Kidney epithelial cell (primary cell): ENCODE data around the gene PLIN1. TPM values are rescaled to one million over a fixed set of nuclear protein-coding genes. Genes with fewer than 3 reads are reported as not detected.

Experiments used
- DNase-seq: peaks from one replicate; pipeline ENCODE4 v3.0.0-alpha.2; 2010; ENCODE audit warnings: low read depth
- H3K27me3 ChIP-seq: 2 replicates; pipeline ENCODE4 v1.6.0; 2011; ENCODE audit warnings: low read length; ENCODE audit not compliant: control insufficient read depth, insufficient read depth
- H3K36me3 ChIP-seq: 2 replicates; pipeline ENCODE4 v1.5.1; 2011; ENCODE audit warnings: low read length; ENCODE audit not compliant: control insufficient read depth, insufficient read depth
- H3K4me3 ChIP-seq: 2 replicates; pipeline ENCODE4 v1.5.1; 2011; ENCODE audit warnings: low read depth, mild to moderate bottlenecking, control low read depth, low read length
- total RNA-seq: library from RNA; depleted of rRNA; stranded (reverse); fragments of >200 nt; gene quantifications from 2 replicates; pipeline ENCODE4 v1.2.3, GENCODE V29; 2015
- TF ChIP-seq, protein P1 (sequence below): IDR thresholded peaks from 2 replicates; pipeline ENCODE4 v1.5.1; 2011; ENCODE audit warnings: mild to moderate bottlenecking, moderate library complexity, low read length, control low read depth, inconsistent platforms; ENCODE audit not compliant: insufficient read depth, poor library complexity, severe bottlenecking

The PLIN1 gene, protein sequence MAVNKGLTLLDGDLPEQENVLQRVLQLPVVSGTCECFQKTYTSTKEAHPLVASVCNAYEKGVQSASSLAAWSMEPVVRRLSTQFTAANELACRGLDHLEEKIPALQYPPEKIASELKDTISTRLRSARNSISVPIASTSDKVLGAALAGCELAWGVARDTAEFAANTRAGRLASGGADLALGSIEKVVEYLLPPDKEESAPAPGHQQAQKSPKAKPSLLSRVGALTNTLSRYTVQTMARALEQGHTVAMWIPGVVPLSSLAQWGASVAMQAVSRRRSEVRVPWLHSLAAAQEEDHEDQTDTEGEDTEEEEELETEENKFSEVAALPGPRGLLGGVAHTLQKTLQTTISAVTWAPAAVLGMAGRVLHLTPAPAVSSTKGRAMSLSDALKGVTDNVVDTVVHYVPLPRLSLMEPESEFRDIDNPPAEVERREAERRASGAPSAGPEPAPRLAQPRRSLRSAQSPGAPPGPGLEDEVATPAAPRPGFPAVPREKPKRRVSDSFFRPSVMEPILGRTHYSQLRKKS
- 0.08 TPM in 1 of 2 replicates, not detected in the other for total RNA-seq

DNA sequence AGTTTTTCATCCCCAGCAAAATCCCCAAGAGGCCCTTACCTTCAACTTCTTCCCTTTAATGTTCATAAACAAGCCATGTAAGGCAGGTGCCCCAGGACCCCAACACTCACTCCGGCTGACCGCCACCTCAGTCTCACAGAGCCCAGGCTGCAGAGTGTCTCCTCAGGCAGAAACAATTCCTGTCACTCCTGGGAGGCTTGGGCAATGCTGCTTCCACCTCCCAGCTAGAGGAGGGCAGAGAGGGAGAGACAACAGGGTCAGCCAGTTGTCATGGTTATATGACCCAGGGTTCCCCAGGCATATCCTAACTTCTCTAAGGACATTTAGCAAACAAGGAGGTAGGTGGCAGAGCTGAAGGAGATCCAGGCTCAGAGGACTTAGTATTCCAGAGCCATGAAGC lies at the start of gene PLIN1:
Gene PLIN1, minus strand, starts transcription at position 156 of the 400 bp plus-strand sequence. CDS start 1,878 bp downstream, outside the sequence.
- Histone ChIP-seq H3K4me3 (no peak within 1 kb of the TSS), H3K36me3 (peaks cover 1% of the 10 kb centered on the region), H3K27me3 (no peaks in the 10 kb centered on the region)
- DNase-seq, result no peak
- TF ChIP-seq, protein P1, sequence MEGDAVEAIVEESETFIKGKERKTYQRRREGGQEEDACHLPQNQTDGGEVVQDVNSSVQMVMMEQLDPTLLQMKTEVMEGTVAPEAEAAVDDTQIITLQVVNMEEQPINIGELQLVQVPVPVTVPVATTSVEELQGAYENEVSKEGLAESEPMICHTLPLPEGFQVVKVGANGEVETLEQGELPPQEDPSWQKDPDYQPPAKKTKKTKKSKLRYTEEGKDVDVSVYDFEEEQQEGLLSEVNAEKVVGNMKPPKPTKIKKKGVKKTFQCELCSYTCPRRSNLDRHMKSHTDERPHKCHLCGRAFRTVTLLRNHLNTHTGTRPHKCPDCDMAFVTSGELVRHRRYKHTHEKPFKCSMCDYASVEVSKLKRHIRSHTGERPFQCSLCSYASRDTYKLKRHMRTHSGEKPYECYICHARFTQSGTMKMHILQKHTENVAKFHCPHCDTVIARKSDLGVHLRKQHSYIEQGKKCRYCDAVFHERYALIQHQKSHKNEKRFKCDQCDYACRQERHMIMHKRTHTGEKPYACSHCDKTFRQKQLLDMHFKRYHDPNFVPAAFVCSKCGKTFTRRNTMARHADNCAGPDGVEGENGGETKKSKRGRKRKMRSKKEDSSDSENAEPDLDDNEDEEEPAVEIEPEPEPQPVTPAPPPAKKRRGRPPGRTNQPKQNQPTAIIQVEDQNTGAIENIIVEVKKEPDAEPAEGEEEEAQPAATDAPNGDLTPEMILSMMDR, result no peak

DNA sequence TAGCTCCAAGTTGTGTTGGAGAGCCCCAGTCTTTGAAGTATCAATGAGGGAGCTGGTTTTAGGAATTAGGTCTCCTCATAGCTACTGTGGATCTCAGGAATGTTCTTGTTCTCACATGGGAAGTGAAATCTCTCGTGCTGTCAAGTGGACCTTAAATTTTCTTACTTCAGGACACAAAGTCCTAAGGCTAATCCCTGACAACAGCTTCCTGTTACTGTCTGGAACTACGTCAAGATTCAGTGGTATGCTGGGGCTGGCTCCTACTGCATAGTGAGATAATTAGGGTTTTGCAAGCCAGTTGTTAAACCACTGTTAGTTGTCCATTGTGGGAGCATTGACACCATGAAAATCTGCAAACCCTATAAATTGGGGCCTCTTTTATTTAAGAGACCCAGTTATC lies 49.1 kb upstream of the PLIN1 start:
- no peak overlapping the region for H3K4me3 ChIP-seq
- no peak for DNase-seq
- H3K27me3 ChIP-seq, result no peaks in the 10 kb centered on the region
- H3K36me3 ChIP-seq, result no peaks in the 10 kb centered on the region
- TF ChIP-seq, protein P1, result no peak

DNA sequence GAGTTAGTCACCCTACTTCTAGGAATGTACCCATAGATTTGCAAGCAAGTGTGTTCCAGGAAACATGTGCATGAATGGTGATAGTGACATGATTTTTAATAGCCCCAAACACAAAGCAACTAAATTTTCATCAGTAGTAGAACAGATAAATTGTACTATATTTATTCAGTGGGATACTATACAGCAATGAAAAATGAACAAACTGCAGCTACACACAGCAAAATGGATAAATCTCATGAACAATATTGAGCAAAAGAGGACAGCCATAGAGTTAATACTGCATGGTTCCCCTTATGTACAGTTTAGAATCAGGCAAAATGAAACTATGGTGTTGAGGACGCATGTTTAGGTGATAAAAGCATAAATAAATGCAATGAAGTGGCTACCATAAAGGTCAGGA lies 45.9 kb upstream of the PLIN1 start:
- H3K36me3 ChIP-seq, result no peaks in the 10 kb centered on the region
- no peaks in the 10 kb centered on the region for H3K27me3 ChIP-seq
- TF ChIP-seq, protein P1, result no peak
- DNase-seq, result no peak
- no peak overlapping the region for H3K4me3 ChIP-seq

DNA sequence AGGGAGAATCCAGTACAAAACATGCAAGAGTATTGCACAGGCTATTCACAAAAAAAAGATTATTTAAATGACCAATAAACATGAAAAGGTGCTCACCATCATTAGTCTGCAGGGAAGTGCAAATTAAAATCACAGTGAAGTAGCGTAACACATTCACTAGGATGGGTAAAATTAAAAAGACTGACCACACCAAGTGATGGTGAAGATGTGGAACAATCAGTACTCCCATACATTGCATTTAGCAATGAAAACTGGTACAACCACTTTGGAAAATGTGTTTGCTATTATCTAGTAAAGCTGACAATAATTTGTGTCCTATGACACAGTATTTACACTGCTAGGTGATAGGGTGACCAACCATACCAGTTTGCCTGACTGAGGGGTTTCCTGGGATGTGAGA lies 45.5 kb upstream of the PLIN1 start:
- TF ChIP-seq, protein P1, result no peak
- DNase-seq, result no peak
- Histone ChIP-seq H3K27me3 (no peaks in the 10 kb centered on the region), H3K36me3 (no peaks in the 10 kb centered on the region), H3K4me3 (no peak overlapping the region)

DNA sequence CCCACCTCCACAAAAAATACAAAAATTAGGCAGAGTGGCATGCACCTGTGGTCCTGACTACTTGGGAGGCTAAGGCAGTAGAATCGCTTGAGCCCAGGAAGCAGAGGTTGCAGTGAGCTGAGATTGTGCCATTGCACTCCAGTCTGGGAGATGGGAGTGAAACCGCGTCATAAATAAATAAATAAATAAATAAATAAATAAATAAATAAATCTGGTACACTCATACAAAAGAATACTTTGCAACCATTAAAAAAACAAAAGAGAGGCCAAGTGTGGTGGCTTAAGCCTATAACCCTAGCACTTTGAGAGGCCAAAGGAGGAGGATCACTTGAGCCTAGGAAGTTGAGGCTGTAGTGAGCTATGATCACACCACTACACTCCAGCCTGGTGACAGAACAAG lies 43.9 kb upstream of the PLIN1 start:
- TF ChIP-seq, protein P1, result no peak
- Histone ChIP-seq H3K27me3 (no peaks in the 10 kb centered on the region), H3K36me3 (no peaks in the 10 kb centered on the region), H3K4me3 (no peak overlapping the region)
- DNase-seq, result no peak
